Endodermal cell (in vitro differentiated cells): ENCODE measurements around the gene OR2J3. TPM values are rescaled to one million over a fixed set of nuclear protein-coding genes. Genes with fewer than 3 reads are reported as not detected.

Experiments
- DNase-seq: peaks from one replicate; pipeline ENCODE4 v3.0.0-alpha.2; 2017
- H3K27ac ChIP-seq: 2 replicates; pipeline ENCODE4 v1.5.1; 2013; ENCODE audit warnings: mild to moderate bottlenecking, low read depth, low read length, moderate library complexity
- H3K27me3 ChIP-seq: 2 replicates; pipeline ENCODE4 v1.6.1; 2013; ENCODE audit warnings: mild to moderate bottlenecking, low read length, moderate library complexity; ENCODE audit not compliant: insufficient read depth, control insufficient read depth, poor library complexity, severe bottlenecking
- H3K36me3 ChIP-seq: 2 replicates; pipeline ENCODE4 v1.7.0; 2013; ENCODE audit warnings: mild to moderate bottlenecking, low read length, moderate library complexity; ENCODE audit not compliant: control insufficient read depth, insufficient read depth
- H3K4me1 ChIP-seq: one replicate; pipeline ENCODE4 v1.7.0; 2013; ENCODE audit warnings: low read length; ENCODE audit not compliant: control insufficient read depth, insufficient read depth
- H3K4me3 ChIP-seq: 2 replicates; pipeline ENCODE4 v1.5.1; 2013; ENCODE audit warnings: mild to moderate bottlenecking, low read length, moderate library complexity
- H3K9ac ChIP-seq: 2 replicates; pipeline ENCODE4 v1.6.1; 2013; ENCODE audit warnings: mild to moderate bottlenecking, low read length, moderate library complexity; ENCODE audit not compliant: poor library complexity, severe bottlenecking; ENCODE audit errors: extremely low read depth
- H3K9me3 ChIP-seq: 2 replicates; pipeline ENCODE4 v1.6.1; 2013; ENCODE audit warnings: mild to moderate bottlenecking, low read length, moderate library complexity; ENCODE audit not compliant: control insufficient read depth
- H3K27ac Mint-ChIP-seq: 2 replicates; pipeline ENCODE4 v1.8.0; 2020; ENCODE audit warnings: mixed read lengths
- H3K27me3 Mint-ChIP-seq: 2 replicates; pipeline ENCODE4 v1.8.0; 2021; ENCODE audit warnings: mild to moderate bottlenecking, mixed read lengths; ENCODE audit not compliant: insufficient read depth
- H3K36me3 Mint-ChIP-seq: 2 replicates; pipeline ENCODE4 v1.8.0; 2020; ENCODE audit warnings: low read depth, mixed read lengths
- H3K4me1 Mint-ChIP-seq: 2 replicates; pipeline ENCODE4 v1.8.0; 2020; ENCODE audit warnings: mixed read lengths
- H3K4me3 Mint-ChIP-seq: 2 replicates; pipeline ENCODE4 v1.8.0; 2020; ENCODE audit warnings: mild to moderate bottlenecking, moderate library complexity, mixed read lengths
- H3K9me3 Mint-ChIP-seq: 2 replicates; pipeline ENCODE4 v1.8.0; 2020; ENCODE audit warnings: mild to moderate bottlenecking, mixed read lengths
- CTCF ChIP-seq: fragments of 200-600 bp; sonication (generic); conservative IDR thresholded peaks from 2 replicates; pipeline ENCODE4 v1.5.0; 2021; ENCODE audit warnings: antibody characterized with exemption, mild to moderate bottlenecking
- WGBS, 2 experiments: methylation state at CpG; one replicate each; pipeline versions ENCODE4 v1.1.5 to v1.1.7; 2013; ENCODE audit warnings: missing lambda C conversion rate in 2 of 2, mixed read lengths in 1 of 2; ENCODE audit not compliant: insufficient coverage in 1 of 2, insufficient read length in 1 of 2; 5-methylcytosine and 5-hydroxymethylcytosine counted together
- total RNA-seq, 2 donors: library from RNA; stranded (reverse); fragmentation: NEBNext Ultra II Directional in 1 of 2; extraction: Animal tissue kit (Norgen Biotek cat#: 25700) in 1 of 2; gene quantifications; 2 replicates in 1 of 2; 3 replicates in 1 of 2; pipeline ENCODE4 v1.2.1, GENCODE V29; 2021

OR2J3 gene
- total RNA-seq, 2 donors from 2014 or later, result not detected

GRCh38 chr6:29081312-29081711, 26.5 kb upstream of the OR2J3 start:
- H3K9ac ChIP-seq, result no peak overlapping the region
- no peaks in the 10 kb centered on the region for H3K9me3 Mint-ChIP-seq

GRCh38 chr6:29082457-29082856, 25.4 kb upstream of the OR2J3 start:
- no peak for DNase-seq
- Mint-ChIP-seq H3K36me3 (no peaks in the 10 kb centered on the region), H3K4me1 (no peaks in the 10 kb centered on the region), H3K27ac (no peak overlapping the region), H3K27me3 (no peaks in the 10 kb centered on the region), H3K4me3 (no peak overlapping the region), H3K9me3 (no peaks in the 10 kb centered on the region)
- no peaks in the 10 kb centered on the region for H3K9me3 ChIP-seq
- TF ChIP-seq CTCF, result no peak
- whole genome bisulfite sequencing, 2 experiments, result 87 to 94% methylated on average over 7 to 15 of the region's 15 CpGs
- H3K4me1 ChIP-seq, result no peaks in the 10 kb centered on the region
- no peak overlapping the region for H3K27ac ChIP-seq
- no peak overlapping the region for H3K4me3 ChIP-seq
- no peak overlapping the region for H3K9ac ChIP-seq
- H3K27me3 ChIP-seq, result no peaks in the 10 kb centered on the region
- H3K36me3 ChIP-seq, result no peaks in the 10 kb centered on the region

More at GRCh38 chr6:29081312-29081711, 26.5 kb upstream of the OR2J3 start:
- DNase-seq, result no peak
- H3K4me3 Mint-ChIP-seq, result no peak overlapping the region
- no peak overlapping the region for H3K27ac Mint-ChIP-seq
- H3K27me3 ChIP-seq, result no peaks in the 10 kb centered on the region
- H3K36me3 ChIP-seq, result no peaks in the 10 kb centered on the region
- no peaks in the 10 kb centered on the region for H3K4me1 Mint-ChIP-seq
- no peak overlapping the region for H3K4me3 ChIP-seq
- no peaks in the 10 kb centered on the region for H3K9me3 ChIP-seq
- H3K27me3 Mint-ChIP-seq, result no peaks in the 10 kb centered on the region
- no peaks in the 10 kb centered on the region for H3K4me1 ChIP-seq
- no peak for TF ChIP-seq CTCF
- H3K27ac ChIP-seq, result no peak overlapping the region
- H3K36me3 Mint-ChIP-seq, result no peaks in the 10 kb centered on the region

GRCh38 chr6:29087213-29087612, 20.6 kb upstream of the OR2J3 start, which contains the start of gene OR2B3:
Gene OR2B3, minus strand, starts transcription at chr6:29087313. Its CDS starts 65 bp downstream, at chr6:29087248.
- no peak for TF ChIP-seq CTCF
- no peaks in the 10 kb centered on the region for H3K36me3 ChIP-seq
- H3K4me1 ChIP-seq, result no peaks in the 10 kb centered on the region
- Mint-ChIP-seq H3K27me3 (no peaks in the 10 kb centered on the region), H3K4me1 (no peaks in the 10 kb centered on the region), H3K9me3 (no peaks in the 10 kb centered on the region), H3K36me3 (no peaks in the 10 kb centered on the region), H3K4me3 (no peak within 1 kb of the TSS), H3K27ac (no peak within 1 kb of the TSS)
- H3K4me3 ChIP-seq, result no peak within 1 kb of the TSS
- H3K9ac ChIP-seq, result no peak within 1 kb of the TSS
- no peak within 1 kb of the TSS for H3K27ac ChIP-seq
- H3K27me3 ChIP-seq, result no peaks in the 10 kb centered on the region
- no peaks in the 10 kb centered on the region for H3K9me3 ChIP-seq
- DNase-seq, result no peak
- WGBS, 2 experiments, result 100% methylated on average over 1 of the region's 1 CpG; no CpG with 5 or more reads in 1 of the 2 experiments
